Small intestine (tissue), 7 donors: ENCODE measurements around the gene ITGB7. TPM values are rescaled to one million over a fixed set of nuclear protein-coding genes. Genes with fewer than 3 reads are reported as not detected.
"Not testable (repeated sequence)": the region's sequence is repeated elsewhere in the genome, so short reads cannot be mapped to it uniquely, and the experiment has no call there.

ENCODE experiments used
- DNase-seq, 2 donors: peaks; one replicate each; pipeline versions ENCODE4 v3.0.0 to v3.0.0-alpha.2; 2013
- FAIRE-seq: peaks from 2 replicates; lab custom pipeline; 2012; peaks lifted over from hg19 to GRCh38; lab: Jason Lieb, UNC
- H3K27ac ChIP-seq, 3 donors: one replicate each; pipeline ENCODE4 v1.5.1; 2013; ENCODE audit warnings: low read length in 2 of 3, mild to moderate bottlenecking in 2 of 3, control low read depth in 1 of 3, inconsistent platforms in 1 of 3, low read depth in 1 of 3, moderate library complexity in 1 of 3
- H3K27me3 ChIP-seq, 3 donors: one replicate each; pipeline ENCODE4 v1.6.1; 2013; ENCODE audit warnings: low read length in 3 of 3, inconsistent platforms in 1 of 3; ENCODE audit not compliant: control insufficient read depth in 3 of 3, insufficient read depth in 3 of 3
- H3K36me3 ChIP-seq, 3 donors: one replicate each; pipeline ENCODE4 v1.6.1; 2013; ENCODE audit warnings: low read length in 3 of 3, inconsistent platforms in 1 of 3, low read depth in 1 of 3, mild to moderate bottlenecking in 1 of 3, moderate library complexity in 1 of 3; ENCODE audit not compliant: control insufficient read depth in 3 of 3, insufficient read depth in 2 of 3
- H3K4me1 ChIP-seq, 3 donors: one replicate each; pipeline ENCODE4 v1.6.1; 2013; ENCODE audit warnings: low read length in 2 of 3, inconsistent platforms in 1 of 3, low read depth in 1 of 3, mild to moderate bottlenecking in 1 of 3, moderate library complexity in 1 of 3; ENCODE audit not compliant: control insufficient read depth in 3 of 3, insufficient read depth in 2 of 3
- H3K4me3 ChIP-seq, 3 donors: one replicate each; pipeline ENCODE4 v1.5.1; 2013; ENCODE audit warnings: low read length in 3 of 3, control low read depth in 1 of 3, inconsistent platforms in 1 of 3, low read depth in 1 of 3, mild to moderate bottlenecking in 1 of 3, moderate library complexity in 1 of 3
- H3K9me3 ChIP-seq, 2 donors: one replicate each; pipeline ENCODE4 v1.6.1; 2013; ENCODE audit warnings: low read depth in 1 of 2, low read length in 1 of 2; ENCODE audit not compliant: control insufficient read depth in 2 of 2, insufficient read depth in 1 of 2
- WGBS, 3 donors: extraction: QIAGEN DNeasy Blood & Tissue Kit; methylation state at CpG; one replicate each; pipeline ENCODE4 v1.1.7; 2013; 5-methylcytosine and 5-hydroxymethylcytosine counted together
- polyA plus RNA-seq, 4 donors: library from polyadenylated mRNA; stranded (reverse) in 3 of 4; unstranded in 1 of 4; fragments of 200-250 nt in 3 of 4; fragments of 120-200 nt in 1 of 4; gene quantifications; one replicate each; pipeline versions ENCODE4 v1.2.1 to v1.2.3, GENCODE V29; 2013
- donor health status: healthy with polysubstance abuse.
- donor health status: control.
- donor health status: control.
- donor health status: Bipolar disorder and iron deficiency.
- donor health status: healthy.

The ITGB7 gene
- polyA plus RNA-seq, 4 donors, result 1.8 to 9.2 (median 5.0) TPM

DNA sequence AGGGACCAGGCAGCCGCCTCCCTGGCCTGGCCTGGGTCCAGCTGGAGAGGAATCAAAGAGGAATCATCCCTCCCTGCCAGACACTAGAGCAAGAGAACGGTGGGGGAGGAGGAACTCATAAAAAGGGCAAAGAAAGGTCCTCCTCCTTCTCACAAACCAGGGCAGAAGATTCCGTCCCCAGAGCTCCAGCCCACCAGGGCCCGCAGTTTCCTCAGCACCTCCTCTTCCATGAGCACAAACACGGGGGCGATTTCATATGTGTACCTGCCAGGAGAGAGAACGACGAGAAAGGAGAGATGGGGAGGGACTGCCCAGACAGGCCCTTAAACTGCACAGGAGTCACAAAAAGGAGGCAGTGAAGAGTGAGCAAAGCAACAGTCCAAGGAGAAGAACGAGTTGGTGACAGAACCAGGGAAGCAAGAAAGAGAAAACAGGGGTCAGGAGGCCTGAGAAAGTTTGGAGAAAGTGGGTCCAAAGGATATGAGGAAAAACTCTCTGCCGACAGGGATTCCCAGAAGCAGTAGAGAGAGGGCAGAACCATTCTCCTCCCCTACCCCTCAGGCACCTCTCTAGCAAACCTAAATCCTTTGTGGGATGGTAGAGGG lies 35.2 kb downstream of the ITGB7 start:
- H3K9me3 ChIP-seq, result no peaks in the 10 kb centered on the region
- H3K27ac ChIP-seq, result no peak overlapping the region
- H3K4me1 ChIP-seq, result peaks cover 0 to 17% (median 1%) of the 10 kb centered on the region in 3 donors
- FAIRE-seq, result no peak
- no peak for DNase-seq
- no peak overlapping the region for H3K4me3 ChIP-seq
- no peaks in the 10 kb centered on the region for H3K27me3 ChIP-seq
- WGBS, 3 donors, result 54 to 68% (median 61%) methylated on average over 10 of the region's 10 CpGs
- H3K36me3 ChIP-seq, result peaks cover 0 to 37% (median 0%) of the 10 kb centered on the region in 3 donors

DNA sequence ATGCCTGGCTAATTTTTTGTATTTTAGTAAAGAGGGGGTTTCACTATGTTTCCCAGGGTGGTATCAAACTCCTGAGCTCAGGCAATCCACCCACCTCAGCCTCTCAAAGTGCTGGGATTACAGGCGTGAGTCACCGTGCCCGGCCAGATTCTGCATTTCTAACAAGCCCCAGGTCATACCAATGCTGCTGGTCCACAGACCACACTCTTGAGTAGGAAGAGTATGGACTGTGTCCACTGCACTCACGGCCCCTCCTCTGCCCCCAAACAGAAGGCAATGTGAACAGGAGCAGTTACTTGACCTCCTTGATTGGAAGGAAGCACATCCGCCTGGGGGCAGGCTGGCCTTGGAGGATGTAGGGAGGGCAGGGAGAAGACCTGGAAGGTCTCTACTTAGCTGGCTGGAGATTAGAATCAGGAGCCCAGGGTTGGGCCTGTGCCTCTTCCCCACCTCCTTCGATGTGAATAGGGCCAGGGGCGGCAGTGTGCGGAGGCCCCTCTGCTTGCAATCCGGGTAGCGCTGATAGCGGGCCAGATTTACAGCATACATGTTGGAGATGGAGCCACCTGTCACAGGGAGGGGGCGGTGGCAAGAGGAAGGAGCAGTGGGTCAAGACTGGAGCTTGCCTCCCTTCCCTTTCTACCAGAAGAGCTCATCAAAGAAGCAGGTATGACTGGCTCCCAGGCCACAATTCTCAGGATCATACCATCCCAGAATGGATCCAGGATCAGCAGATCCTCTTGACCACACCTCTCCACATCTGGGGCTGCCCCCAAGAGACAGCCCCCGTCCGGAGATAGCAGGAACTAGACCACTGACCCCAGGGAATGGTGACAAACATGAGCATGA lies 36.0 kb downstream of the ITGB7 start:
- no peak for DNase-seq
- no peak for FAIRE-seq
- H3K4me3 ChIP-seq, result no peak overlapping the region
- no peaks in the 10 kb centered on the region for H3K9me3 ChIP-seq
- 74 to 83% (median 80%) methylated on average over 14 of the region's 14 CpGs for WGBS, 3 donors
- no peaks in the 10 kb centered on the region for H3K27me3 ChIP-seq
- H3K36me3 ChIP-seq, result peaks cover 0 to 37% (median 0%) of the 10 kb centered on the region in 3 donors
- no peak overlapping the region for H3K27ac ChIP-seq
- peaks cover 0 to 17% (median 1%) of the 10 kb centered on the region in 3 donors for H3K4me1 ChIP-seq

DNA sequence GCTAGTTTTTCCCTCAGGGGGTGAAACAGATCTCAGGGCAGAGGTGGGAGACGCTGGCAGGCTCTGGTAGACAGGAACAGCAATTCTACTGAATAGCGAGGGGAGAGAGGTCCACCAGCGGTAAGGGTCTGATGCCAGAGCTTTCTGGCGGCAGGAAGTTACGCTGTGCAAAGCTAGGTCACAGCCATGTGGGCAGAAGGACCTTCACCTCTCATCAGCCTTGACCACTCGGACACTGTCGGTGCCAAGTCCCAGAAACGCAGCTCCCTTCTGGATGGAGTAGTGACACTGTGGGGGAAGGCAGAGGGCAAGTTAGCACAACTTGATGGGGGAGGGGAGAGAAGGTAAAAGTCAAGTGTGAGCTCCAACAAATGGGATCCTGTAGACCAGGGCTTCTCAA lies 36.8 kb downstream of the ITGB7 start:
- H3K27ac ChIP-seq, result no peak overlapping the region
- DNase-seq (no peak), FAIRE-seq (no peak)
- H3K27me3 ChIP-seq, result no peaks in the 10 kb centered on the region
- H3K4me3 ChIP-seq, result no peak overlapping the region
- H3K9me3 ChIP-seq, result no peaks in the 10 kb centered on the region
- H3K4me1 ChIP-seq, result peaks cover 0 to 9% (median 1%) of the 10 kb centered on the region in 3 donors
- H3K36me3 ChIP-seq, result peaks cover 0 to 37% (median 0%) of the 10 kb centered on the region in 3 donors
- 91 to 94% (median 93%) methylated on average over 8 of the region's 8 CpGs for WGBS, 3 donors

DNA sequence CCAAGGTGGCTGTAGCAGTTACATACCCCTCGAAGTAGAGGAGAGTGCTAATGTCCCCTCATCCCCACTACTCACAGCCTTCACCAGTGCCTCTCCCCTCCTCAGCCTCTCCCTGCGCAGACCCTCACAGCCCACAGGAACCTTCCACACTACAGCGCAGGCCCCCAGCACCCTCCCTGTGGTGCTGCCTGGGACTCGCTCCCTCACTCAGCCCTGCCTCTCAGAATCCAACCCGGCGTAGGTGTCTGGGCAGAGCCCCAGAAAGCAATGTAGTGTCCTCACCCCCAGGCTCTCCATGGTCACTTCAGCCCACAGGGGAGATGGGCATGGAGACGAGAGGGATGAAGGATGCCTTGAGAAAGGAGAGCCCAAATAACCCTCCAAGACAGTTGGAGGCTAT lies 37.4 kb downstream of the ITGB7 start:
- FAIRE-seq, result no peak
- Histone ChIP-seq H3K27ac (no peak overlapping the region), H3K4me3 (no peak overlapping the region), H3K4me1 (peaks cover 0 to 3% (median 0%) of the 10 kb centered on the region in 3 donors), H3K36me3 (peaks cover 0 to 37% (median 0%) of the 10 kb centered on the region in 3 donors), H3K9me3 (no peaks in the 10 kb centered on the region), H3K27me3 (no peaks in the 10 kb centered on the region)
- DNase-seq, result no peak
- WGBS, 3 donors, result 96 to 97% (median 97%) methylated on average over 7 of the region's 7 CpGs

DNA sequence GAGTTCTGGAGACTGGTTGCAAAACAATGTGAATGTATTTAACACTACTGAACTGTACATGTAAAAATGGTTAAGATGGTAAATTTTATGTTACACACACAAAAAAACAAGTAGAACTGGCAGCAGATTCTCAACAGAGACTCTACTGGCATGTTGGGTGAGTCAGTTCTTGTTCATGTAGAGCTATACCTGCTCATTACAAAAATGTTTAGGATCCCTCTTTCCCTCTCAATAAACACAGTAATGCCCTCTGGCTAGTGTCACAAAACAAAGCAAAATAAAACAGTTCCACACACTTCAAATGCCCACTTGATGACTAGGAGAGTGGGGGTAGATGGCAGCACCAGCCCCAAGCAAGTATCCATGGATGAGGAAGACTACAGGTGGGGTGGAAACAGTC lies 40.2 kb downstream of the ITGB7 start:
- H3K4me3 ChIP-seq, result no peak overlapping the region
- no peaks in the 10 kb centered on the region for H3K9me3 ChIP-seq
- no peak overlapping the region for H3K27ac ChIP-seq
- DNase-seq (no peak), FAIRE-seq (no peak)
- H3K4me1 ChIP-seq, result no peaks in the 10 kb centered on the region
- H3K36me3 ChIP-seq, result peaks cover 0 to 24% (median 0%) of the 10 kb centered on the region in 3 donors
- H3K27me3 ChIP-seq, result no peaks in the 10 kb centered on the region

DNA sequence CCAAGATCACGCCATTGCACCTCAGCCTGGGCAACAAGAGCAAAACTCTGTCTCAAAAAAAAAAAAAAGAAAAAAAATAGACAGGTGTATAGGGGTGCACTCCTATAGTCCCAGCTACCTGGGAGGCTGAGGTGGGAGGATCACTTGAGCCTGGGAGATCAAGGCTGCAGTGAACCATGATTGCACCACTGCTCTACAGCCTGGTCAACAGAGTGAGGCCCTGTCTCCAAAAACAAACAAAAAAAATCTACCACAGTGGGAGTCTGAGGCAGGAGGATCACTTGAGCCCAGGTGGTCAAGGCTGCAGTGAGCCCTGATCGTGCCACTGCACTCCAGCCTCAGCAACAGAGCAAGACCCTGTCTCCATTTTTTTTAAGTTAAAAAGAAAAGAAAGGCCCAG lies 44.0 kb downstream of the ITGB7 start:
- H3K4me1 ChIP-seq, DNase-seq, H3K9me3 ChIP-seq, H3K27ac ChIP-seq, H3K27me3 ChIP-seq, FAIRE-seq, H3K4me3 ChIP-seq: not testable (repeated sequence)
- 92 to 100% (median 100%) methylated on average over 2 of the region's 2 CpGs for WGBS, 3 donors
- peaks cover 0 to 22% (median 0%) of the 10 kb centered on the region in 3 donors for H3K36me3 ChIP-seq

DNA sequence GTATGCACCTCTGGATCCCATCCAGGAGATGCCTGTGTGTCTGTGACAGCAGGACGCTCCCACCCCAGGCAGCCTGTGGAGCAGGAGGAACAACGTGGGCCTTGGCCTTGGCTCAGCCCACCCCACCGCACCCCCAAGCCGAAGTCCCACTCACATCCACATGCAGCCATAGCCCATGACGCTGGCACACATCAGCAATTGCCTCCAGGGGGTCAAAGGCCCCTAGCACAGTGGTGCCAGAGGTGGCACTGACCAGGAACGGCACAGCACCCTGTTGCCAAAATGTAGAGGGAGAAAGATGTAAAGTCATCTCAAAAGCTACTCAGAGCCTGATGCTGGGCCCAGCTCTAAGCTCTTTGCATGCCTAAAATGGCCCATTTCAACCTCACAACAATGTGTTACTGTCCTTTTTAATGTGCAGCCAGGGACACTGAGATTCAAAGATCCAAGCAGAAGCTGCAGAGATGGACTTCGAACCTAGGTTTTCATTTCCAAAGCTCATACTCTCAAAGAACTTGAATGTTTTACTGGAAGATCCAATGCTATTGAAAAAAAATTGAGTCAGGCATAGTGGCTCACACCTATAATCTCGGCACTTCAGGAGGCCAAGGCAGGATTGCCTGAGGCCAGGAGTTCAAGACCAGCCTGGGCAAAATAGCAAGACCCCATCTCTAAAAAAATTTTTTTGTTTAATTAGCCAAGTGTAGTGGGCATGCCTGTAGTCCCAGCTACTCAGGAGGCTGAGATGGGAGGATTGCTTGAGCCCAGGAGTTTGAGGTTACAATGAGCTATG lies 45.7 kb downstream of the ITGB7 start:
- Histone ChIP-seq H3K27me3 (no peaks in the 10 kb centered on the region), H3K4me3 (no peak overlapping the region), H3K27ac (no peak overlapping the region), H3K36me3 (peaks cover 0 to 27% (median 0%) of the 10 kb centered on the region in 3 donors), H3K9me3 (no peaks in the 10 kb centered on the region), H3K4me1 (no peaks in the 10 kb centered on the region)
- 71 to 89% (median 78%) methylated on average over 8 of the region's 8 CpGs for WGBS, 3 donors
- FAIRE-seq (no peak), DNase-seq (no peak)

DNA sequence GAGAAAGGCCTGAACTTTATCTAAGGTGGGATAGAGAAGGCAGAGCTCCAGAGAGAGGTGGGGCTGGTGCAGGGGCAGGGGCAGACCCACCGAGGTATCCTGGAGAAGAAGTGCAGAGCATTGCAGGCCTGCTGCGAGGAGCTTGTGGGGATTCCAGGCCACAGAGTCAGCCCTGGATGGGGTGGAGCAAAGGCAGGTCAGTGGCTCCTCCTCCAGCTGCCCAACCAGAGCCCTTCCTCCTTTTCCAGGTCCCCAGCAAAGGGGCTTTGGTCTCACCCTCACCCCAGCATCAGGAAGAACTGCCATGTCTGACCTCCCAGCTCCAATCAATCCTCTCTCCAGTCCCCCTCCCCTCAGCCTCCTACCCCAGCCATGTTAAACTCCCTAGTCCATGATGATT lies 46.4 kb downstream of the ITGB7 start:
- no peaks in the 10 kb centered on the region for H3K27me3 ChIP-seq
- H3K4me3 ChIP-seq, result no peak overlapping the region
- H3K27ac ChIP-seq, result no peak overlapping the region
- peaks cover 0 to 27% (median 0%) of the 10 kb centered on the region in 3 donors for H3K36me3 ChIP-seq
- 79 to 89% (median 85%) methylated on average over 2 of the region's 2 CpGs for WGBS, 3 donors
- FAIRE-seq (no peak), DNase-seq (no peak)
- no peaks in the 10 kb centered on the region for H3K9me3 ChIP-seq
- no peaks in the 10 kb centered on the region for H3K4me1 ChIP-seq
